AG04449 (cell line): ENCODE results near the gene FPR3.

ENCODE experiments used
- CTCF ChIA-PET: fragments of 350-600 bp; formaldehyde crosslinking; extraction: SDS; loops from one replicate; lab custom pipeline; 2021; ENCODE audit warnings: antibody characterized with exemption; lab: Yijun Ruan, JAX
- POLR2A ChIA-PET: fragments of 400-600, 350-600 bp; formaldehyde crosslinking; extraction: SDS; loops from one replicate; lab custom pipeline; 2020; ENCODE audit warnings: antibody characterized with exemption, inconsistent platforms; lab: Yijun Ruan, JAX
- DNase-seq: peaks from one replicate; pipeline ENCODE4 v3.0.0-alpha.2; 2010; ENCODE audit warnings: low read depth, low spot score
- H3K4me3 ChIP-seq: 2 replicates; pipeline ENCODE4 v1.5.1; 2011; ENCODE audit warnings: low read depth, mild to moderate bottlenecking, control low read depth, low read length
- TF ChIP-seq, protein P1 (sequence below): IDR thresholded peaks from one replicate; pipeline ENCODE4 v1.5.1; 2011; ENCODE audit warnings: mild to moderate bottlenecking, moderate library complexity, low read length, control low read depth, inconsistent platforms; ENCODE audit not compliant: insufficient read depth; ENCODE audit errors: missing control alignments

FPR3 gene

DNA sequence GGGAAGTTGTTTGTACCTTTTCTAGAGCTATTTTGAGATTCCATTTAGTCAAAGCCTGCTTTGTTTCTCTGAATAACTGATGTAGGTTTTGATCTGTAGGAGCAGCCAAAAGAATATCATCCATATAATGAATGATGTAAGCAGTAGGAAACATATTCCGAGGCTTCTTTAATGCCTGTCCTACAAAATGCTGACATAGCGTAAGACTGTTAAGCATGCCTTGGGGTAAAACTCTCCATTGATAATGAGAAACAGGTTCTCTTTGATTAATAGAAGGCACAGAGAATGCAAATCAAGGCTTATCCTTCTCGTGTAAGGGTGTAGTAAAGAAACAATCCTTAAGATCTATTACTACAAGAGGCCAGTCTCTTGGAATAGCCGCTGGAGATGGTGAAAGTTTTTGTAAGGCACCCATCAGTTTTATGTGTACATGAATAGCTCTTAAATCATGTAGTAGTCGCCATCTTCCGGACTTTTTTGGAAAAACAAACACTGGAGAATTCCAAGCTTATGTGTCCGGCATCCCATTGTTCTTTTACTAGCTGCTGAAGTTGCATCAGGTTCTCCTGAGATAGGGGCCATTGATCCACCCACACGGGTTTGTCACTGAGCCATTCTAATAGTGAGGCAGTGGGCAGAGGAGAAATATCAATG is 13.5 kb downstream of the FPR3 start:
- ChIA-PET CTCF (interaction anchor here (0.6 to 2.2 kb wide), 4 partner anchors 9 to 151 kb away, joined by 3 to 10 read pairs (median 4); no protein-coding TSS in a partner anchor), POLR2A (no interaction called here)
- DNase-seq, result no peak
- H3K4me3 ChIP-seq, result no peak overlapping the region
- TF ChIP-seq, protein P1, sequence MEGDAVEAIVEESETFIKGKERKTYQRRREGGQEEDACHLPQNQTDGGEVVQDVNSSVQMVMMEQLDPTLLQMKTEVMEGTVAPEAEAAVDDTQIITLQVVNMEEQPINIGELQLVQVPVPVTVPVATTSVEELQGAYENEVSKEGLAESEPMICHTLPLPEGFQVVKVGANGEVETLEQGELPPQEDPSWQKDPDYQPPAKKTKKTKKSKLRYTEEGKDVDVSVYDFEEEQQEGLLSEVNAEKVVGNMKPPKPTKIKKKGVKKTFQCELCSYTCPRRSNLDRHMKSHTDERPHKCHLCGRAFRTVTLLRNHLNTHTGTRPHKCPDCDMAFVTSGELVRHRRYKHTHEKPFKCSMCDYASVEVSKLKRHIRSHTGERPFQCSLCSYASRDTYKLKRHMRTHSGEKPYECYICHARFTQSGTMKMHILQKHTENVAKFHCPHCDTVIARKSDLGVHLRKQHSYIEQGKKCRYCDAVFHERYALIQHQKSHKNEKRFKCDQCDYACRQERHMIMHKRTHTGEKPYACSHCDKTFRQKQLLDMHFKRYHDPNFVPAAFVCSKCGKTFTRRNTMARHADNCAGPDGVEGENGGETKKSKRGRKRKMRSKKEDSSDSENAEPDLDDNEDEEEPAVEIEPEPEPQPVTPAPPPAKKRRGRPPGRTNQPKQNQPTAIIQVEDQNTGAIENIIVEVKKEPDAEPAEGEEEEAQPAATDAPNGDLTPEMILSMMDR, result no peak

DNA sequence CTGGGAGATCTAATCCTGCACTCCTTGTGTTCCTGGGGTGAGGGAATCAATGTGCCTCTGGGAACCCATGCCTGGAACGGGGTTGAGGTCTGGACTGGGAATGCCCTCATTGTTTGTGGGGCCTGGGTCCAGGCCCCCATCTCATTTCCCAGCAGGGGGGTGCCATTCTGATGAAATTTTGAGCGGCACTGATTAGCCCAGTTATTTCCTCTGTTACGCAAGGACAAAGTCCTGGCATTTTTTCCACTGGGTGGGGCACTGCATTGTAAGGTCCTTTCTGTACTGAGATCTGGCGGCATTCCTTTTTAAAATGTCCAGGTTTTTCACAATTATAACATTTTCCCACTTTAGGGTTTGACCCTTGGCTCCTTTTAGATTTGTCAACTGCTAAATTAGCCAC is 14.8 kb downstream of the FPR3 start:
- DNase-seq, result no peak
- H3K4me3 ChIP-seq, result no peak overlapping the region
- POLR2A ChIA-PET, result no interaction called here
- TF ChIP-seq, protein P1, result no peak
- CTCF ChIA-PET, result interaction anchor here (2.2 kb wide), 1 partner anchor 32 kb away, joined by 10 read pairs; no protein-coding TSS in a partner anchor

GRCh38 chr19:51810223-51810622 is 15.3 kb downstream of the FPR3 start:
- no peak overlapping the region for H3K4me3 ChIP-seq
- POLR2A ChIA-PET, result no interaction called here
- no peak for DNase-seq
- TF ChIP-seq, protein P1, result no peak
- CTCF ChIA-PET, result no interaction called here

GRCh38 chr19:51811344-51811743 is 16.4 kb downstream of the FPR3 start:
- CTCF ChIA-PET, result no interaction called here
- DNase-seq, result no peak

GRCh38 chr19:51815043-51815442 is 20.1 kb downstream of the FPR3 start:
- ChIA-PET CTCF (no interaction called here), POLR2A (no interaction called here)
- TF ChIP-seq, protein P1, result no peak
- DNase-seq, result no peak
- H3K4me3 ChIP-seq, result no peak overlapping the region

More at GRCh38 chr19:51811344-51811743, 16.4 kb downstream of the FPR3 start:
- POLR2A ChIA-PET, result no interaction called here
- H3K4me3 ChIP-seq, result no peak overlapping the region
- TF ChIP-seq, protein P1, result no peak

DNA sequence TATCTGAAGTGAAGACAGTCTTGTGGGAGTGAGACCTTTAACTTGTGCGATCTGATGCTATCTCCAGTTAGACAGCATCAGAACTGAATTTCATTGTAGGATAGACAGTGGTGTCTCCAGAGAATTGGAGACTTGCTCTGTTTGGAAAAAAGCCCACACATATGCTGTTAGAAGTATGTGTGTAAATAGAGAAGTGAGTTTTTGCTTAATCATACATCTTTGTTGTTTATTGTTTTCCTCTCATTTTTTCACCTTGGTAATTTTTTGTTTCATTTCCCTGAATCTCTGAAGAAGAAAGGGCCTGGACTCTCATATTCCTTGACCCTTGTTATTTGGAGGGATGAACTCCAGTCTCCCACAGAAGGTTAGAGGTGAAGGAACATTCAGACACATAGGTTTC is 21.8 kb downstream of the FPR3 start:
- TF ChIP-seq, protein P1, result no peak
- DNase-seq, result no peak
- CTCF ChIA-PET, result interaction anchor here (1.2 kb wide), 1 partner anchor 8 kb away, joined by 3 read pairs; no protein-coding TSS in a partner anchor
- no peak overlapping the region for H3K4me3 ChIP-seq
- POLR2A ChIA-PET, result no interaction called here
